Activated gamma-delta T cell treated with Interleukin-2 at 50 U/mL for 16 hours (primary cell): ENCODE results near the gene ADAMTS14.

ENCODE experiments used
- DNase-seq: peaks from one replicate; pipeline ENCODE4 v3.0.0-alpha.2; 2020

ADAMTS14 gene

DNA sequence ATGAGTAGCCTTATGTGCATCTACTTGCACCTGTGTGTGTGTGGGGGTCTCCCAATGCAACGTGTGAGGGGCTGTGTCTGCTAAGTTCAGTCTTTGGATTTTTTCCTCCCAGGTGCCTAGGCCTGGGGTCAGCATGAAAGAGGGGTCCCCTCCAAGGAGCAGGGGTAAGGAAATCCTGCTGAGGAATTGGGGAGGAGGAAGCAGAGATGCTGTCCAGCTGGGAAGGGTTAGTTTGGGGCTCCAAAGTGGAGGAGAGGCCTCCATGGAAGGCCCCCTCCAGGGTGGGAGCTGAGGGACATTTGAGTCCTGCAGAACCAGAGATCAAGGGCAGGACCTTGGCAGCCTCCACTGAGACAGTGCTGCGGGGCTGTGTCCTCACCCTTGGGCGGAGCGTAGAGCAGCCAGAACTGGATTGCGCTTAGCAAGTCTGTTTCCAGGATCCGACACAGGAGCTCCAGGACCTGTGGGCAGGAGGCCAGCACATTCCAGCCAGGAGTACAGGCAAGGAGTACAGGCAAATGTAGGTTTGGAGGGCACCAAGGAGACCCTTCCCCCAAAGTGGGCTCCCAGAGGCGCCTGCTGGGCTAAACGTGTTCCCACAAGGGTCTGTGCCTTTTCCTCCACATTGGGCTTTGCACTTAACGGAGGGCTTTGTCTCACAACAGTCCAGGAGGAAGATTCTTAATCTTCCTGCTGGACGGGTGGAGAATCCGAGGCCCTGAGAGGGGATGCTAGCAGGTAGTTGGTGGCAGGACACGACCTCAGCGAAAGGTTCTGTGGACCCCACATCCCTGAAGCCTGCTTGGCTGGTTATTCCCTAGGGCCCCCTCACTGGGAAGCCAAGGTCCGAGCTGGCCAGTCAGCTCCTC is 102.7 kb downstream of the ADAMTS14 start:
- no peak for DNase-seq

DNA sequence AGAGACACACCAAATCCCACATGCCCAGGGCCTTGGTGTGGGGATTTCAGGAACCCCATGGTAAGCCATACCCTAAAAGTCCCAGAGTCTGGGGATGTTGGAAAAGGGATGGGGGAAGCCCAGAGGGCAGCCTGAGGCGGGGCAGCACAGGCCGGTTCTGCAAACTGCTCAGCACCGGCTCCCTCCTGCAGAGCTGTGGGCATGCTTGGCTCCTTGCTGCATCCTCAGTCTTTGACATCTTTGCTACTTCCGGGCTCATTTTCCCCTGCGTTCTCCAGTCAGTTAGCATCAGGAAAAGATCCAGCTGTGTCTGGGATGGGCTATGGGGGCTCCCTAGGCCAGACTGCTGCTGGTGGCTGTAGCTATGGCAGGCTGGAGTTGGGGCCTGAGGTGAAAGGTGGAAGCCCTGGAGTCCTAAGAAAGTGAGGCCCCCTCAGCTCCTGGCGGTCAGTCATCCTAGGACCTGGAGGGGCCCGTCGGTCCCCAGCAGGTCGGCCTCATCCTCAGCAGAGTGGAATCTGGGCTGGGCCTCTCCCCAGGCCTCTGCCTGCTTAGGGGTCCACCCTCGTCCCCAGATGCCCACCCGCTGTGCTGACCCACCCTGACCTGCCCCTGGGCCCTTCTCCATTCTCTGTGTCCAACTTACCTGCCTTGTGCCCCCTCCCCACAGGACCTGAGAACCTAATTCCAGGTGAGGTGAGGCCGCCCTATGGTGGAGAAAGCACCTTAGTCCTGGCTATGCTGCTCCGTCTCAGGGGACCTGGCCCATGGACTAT is 103.6 kb downstream of the ADAMTS14 start:
- no peak for DNase-seq

DNA sequence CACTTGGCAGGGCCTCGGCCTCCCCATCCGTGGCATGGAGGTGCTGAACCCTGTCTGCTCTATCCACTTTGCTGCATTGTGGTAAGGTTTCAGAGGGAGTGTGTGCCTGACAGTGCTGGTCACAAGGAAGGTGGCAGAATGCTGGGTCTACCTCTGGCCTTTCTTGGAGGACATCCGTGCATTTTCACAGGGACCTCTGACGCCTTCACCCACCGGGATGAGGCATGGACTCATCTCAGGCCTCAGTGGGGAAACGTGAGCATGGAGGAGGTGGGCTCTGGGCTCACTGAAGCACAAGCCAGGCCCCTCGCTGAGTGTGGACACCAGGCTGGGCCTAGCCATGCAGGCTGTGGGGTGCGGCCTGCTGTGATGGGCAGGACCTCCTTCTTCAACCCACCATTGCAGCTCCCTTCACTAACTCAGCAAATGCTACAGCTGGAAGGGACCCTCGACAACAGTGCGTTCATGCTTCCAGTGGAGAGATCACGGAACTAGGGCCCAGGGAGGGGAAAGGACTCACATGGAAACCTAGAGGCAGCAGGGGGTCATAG is 104.2 kb downstream of the ADAMTS14 start:
- no peak for DNase-seq

DNA sequence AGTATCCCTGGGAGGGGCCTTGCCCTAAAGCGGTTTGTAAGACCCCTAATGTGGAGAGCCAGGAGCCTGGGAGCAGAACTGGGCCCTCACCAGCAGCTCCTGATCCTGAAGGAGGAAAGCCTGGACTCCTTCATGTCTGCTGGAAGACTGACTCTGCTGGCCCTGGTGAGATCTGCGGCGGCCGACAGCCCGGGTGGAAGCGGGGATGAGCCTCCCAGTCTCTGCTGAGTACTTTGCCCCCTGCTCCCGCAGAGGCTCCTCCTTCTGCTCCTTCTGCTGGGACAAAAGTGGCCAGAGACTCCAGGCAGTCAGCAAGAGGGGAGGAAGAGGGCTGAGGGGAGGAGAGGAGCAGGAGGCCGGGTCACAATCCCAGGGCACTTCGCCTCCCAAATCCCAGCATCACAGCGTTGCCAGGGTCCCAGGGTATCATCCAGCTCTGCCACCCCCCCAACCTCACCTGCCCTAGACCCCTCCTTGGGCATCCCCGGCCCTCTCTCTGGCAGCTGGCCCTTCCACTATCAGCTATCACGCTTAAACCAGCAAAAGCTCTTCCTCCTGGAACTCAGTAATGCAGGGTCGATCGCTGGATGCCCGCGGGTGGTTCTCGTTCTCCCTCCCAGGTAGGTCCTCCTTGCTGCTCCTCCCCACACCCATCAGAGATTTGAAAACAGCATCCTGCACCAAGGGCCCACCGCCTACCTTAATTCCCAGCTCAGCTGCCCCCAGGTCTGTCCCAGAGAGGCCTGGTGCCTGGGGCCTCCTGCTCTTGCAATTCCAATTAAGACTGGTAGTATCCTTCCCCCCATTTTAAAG is 105.0 kb downstream of the ADAMTS14 start:
- DNase-seq = no peak

DNA sequence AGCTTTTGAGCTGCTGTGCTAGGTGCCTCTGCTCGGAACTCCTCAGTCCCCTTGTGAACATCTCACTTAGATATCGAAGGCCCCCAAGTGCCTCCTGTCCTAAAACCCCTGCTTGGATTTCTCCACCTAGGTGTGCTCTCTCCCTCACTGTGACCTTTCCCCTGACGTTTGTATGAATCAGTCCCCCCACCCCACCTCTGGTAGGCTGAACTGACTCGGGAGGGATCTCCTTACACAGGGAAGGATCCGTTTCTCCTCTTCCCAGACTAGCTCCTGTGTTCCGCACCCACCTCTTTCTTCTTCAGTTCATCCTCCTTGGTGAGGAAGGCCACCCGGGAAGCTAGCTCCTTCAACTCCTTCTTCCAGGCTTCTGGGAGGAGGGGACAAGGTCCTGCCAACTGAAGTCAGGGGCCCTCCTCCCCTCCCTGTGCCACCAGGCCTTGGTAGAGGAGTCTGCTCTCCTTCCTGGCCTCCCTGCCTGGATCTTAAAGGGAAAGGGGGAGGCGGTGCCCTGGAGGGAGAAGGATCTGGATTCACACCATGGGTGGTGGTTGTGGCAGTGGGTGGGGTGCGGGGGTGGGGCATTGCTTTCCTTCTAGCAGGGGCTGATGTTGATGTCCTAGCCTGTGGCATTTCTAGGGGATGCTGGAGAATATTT is 106.1 kb downstream of the ADAMTS14 start:
- DNase-seq = no peak

DNA sequence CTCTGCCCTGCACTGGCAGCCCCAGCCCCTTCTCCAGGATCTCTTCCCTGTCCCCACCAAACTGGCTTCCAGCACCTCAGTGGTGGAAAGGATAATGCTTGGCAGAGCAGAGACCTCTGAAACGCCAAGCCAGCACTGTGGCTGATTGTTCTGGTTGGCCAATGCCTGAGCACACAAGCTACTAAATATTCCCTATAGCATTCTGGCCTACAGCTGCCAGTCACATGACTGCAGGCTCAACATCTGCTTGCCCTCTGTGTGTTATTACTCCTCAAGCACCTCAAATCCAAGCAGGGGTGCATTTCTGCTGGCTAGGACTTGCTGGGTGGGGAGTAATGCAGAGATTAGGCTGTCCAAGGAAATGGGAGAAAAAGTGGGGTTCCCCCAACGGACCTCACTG is 106.8 kb downstream of the ADAMTS14 start:
- no peak for DNase-seq

DNA sequence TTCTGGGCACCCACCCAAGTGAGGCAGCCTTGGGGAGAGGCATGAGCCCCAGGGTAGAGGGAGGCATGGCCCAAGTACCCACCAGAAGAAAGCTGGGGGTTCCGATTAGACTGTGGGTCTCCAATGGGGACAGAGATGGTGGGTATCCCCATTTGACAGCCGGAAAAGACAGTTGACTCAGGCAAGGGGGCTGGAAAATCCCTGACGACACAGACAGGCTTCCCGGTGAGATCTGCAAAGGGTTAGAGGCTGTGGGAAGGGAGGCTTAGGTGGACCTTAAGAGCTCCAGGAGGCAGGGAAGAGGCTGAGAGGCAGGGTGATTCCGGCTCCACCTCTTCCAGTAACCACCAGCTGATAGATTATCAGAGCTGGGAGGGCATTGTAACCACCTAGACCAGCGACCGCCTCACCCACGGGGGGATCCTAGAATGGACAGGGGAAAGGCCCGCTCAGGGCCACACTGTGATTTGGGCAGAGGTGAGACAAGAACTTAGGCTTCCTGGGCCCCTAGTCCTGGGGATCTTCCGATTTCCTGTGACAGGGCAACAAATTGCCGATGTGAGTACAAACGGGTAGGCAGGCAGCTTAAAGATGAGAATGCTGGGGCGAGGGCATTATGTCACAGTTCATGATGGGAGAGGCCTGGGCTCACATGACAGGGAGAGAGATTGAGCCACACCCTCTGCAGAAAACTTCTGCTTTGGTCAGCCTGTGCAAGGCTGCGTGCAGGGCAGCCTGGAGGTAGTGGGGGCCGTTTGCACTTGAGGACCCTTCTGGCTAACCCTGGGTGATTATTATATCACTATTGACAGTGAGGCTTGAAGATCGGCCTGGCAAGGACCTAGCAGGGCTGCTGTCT is 107.4 kb downstream of the ADAMTS14 start:
- DNase-seq = no peak

DNA sequence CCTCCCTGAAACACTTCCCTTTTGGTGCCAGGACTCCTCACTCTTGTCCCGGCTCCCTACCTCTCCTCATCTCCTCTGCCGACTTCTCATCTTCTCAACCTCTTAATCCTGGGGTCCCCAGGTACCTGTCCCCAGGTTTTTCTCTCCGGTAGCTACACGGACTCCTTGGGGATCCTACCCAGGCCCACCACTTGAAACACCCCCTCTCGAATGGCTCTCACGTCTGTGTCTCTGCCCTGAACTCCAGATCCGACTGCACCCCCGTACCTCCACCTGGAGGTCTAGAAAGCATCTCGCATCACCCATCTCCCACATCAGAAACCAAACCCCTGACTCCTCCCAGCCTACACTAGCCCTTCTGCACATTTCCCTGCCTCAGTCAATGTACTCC is 108.1 kb downstream of the ADAMTS14 start:
- DNase-seq = no peak

DNA sequence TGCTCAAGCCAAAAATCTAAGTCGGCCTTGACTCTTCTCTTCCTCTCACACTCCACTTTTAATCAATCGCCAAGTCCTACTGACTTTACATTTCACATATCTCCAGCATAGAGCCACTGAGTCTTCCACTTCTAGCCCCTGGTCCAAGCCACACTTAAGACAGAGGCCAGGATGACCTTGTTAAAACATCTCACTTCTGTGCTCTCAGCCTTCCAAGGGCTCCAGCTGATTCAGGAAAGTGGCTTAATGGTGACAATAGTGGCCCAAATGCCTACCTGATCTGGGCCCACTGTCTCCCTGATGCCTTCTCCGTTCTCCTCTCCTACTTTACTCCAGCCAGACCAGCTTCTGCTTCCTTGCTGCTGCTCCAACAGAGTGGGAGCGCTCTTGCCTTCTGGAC is 108.5 kb downstream of the ADAMTS14 start:
- DNase-seq = no peak

DNA sequence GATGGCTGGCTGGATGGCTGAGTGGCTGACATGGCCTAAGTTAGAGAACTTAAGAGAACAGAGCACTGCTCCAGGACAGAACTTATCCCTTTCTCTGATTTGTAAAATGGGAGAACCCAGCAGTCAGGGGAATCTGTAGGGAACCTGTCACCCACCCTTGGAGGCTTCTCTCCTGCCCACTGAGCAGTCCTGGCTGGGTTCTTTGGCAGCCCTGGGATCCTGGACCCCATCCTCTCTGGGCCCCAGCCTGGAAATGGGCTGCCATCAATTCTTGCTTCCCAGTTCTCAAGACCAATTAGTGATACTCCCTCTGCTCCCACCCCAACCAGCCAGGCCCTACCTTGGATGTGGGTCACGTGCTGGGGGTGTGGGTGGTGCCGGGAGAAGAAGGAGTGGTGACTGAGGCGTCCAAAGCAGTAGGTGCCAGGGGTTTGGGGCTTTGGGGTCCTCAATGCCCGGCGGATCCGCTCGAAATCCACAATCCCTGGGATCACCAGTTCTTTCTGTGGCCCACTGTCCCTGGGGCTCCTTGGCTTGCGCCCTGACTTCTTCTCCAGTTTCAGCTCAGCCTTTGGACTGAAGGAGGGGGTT is 109.2 kb downstream of the ADAMTS14 start:
- DNase-seq = no peak

DNA sequence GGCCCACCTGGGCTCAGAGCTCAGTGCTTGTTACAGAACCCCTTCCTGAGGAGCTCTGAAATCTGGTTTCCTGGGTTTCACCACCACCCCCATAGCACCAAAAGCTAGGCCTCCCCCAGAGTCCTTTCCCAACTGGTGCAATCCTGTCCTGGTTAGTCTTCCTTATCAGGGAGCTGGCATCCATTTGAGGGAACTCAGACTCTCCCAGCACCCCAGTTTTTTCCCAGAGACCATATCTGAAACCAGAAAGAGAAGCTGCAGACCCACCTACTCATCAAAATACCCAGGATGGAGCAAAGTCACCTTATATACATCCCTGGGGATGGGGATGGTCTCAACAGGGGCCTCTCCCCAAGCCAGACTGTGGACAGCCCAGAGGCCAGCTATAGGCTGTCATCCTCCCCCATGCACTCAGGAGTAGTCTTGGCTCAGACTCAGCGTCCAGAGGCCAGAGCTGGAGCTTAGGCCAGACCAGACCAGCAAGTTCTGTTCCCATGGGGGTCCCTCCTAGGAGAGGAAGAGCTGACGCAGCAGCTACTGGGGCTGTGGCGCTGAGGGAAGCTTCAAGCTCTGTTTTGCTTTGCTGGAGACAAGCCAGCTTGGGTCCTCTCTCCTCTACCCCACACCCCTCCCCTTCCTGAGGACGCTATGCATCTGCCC is 109.9 kb downstream of the ADAMTS14 start:
- DNase-seq = no peak

DNA sequence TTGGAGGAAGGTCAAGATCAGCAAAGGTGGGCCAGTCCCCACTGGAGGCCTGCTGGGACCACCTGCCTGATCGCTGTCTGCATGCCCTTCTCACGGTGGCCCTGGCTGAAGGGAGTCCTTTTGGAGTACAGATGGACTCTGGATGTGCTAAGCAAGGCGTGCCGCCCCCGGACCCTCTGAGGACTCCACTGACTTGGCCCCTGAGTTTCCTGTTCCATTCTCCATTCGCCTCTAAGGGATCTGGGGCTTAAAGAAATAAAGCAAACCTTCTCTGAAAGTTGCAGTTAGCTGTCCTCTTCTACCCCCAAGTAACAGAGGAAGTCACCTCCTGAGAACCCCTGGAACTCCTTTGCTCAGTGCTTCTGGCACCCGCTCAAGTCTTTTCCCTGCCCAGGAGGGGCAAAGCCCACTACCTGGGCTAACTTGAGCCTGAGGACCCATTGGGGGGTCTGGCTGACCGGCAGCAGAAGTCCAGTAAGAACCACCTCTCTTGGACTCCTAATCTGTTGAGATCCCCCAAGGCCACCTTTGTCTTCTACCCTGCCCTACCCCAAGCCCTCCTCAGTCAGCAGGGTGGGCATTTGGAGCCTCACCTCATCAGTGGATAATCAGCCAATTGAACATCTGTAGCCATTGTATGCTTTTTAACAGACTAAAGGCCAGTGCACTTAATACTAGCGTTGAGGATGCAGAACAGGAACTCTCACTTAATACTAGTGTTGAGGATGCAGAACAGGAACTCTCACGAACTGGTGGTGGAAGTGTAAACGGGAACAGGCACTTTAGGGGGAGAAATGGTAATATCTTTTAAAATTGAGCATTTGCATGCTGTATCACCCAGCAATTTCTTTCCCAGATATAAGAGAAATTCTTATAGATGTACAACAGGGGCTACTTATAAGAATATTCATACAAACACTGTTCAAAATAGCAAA is 110.7 kb downstream of the ADAMTS14 start:
- DNase-seq = no peak

DNA sequence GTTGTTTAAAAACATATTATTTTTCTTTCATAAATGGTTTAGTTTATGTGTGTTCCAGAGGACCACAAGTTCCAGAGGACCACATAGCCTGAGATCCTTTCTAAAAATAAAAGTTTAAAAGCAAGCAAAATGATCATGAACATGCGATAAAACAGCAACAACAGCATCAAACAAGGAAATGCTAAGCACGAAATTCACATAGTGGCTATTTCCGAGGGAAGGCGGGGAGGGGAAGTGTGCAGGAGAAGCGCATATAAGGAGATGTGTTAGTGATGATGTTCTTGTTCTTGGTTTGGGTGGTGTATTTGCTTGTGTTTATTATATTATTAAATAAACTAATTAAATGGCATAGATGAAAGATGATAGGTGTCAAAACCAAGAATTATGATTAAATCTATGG is 111.7 kb downstream of the ADAMTS14 start:
- DNase-seq = no peak

DNA sequence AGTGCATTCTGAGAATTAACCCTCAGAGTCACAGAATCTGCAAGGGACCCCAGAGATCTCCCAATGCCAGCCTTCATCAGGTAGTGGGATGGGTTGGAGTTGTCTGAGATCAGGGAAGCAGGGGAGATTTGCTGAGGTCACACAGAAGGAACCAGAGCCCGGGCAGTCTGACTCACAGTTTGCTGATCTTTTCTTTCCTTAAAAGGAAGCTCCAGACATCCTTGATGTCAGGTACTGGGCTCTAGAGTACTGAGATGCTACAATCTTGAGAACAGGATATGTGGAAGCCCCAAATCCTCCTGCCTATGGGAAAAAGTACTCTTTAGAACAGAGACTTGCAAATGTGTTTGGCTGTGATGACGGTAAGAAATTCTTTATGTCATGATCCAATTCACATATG is 112.2 kb downstream of the ADAMTS14 start:
- DNase-seq = no peak

DNA sequence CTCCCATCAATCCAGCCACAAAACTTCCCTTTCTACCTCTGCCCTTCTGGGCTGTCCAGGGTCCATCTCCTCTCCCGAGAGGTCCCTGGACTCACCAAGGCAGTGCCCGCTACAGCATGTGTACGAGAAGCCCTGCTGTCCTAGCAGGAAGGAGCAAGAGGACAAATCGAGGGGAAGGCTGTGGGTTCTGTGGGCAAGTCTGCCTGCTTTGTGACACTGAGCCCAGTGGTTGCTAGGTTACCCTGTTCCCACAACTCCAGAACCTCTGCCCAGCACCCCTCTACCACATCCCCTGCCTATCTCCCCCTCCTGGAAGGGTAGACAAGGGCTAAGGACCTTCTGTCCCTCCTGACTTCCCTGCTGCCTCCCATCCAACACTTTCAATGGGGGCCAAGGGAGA is 112.9 kb downstream of the ADAMTS14 start, which contains the start of gene TBATA:
Gene TBATA (minus strand): TSS at position 188 of the 400 bp plus-strand sequence. CDS start 1,998 bp downstream, outside the sequence.
- DNase-seq = no peak

DNA sequence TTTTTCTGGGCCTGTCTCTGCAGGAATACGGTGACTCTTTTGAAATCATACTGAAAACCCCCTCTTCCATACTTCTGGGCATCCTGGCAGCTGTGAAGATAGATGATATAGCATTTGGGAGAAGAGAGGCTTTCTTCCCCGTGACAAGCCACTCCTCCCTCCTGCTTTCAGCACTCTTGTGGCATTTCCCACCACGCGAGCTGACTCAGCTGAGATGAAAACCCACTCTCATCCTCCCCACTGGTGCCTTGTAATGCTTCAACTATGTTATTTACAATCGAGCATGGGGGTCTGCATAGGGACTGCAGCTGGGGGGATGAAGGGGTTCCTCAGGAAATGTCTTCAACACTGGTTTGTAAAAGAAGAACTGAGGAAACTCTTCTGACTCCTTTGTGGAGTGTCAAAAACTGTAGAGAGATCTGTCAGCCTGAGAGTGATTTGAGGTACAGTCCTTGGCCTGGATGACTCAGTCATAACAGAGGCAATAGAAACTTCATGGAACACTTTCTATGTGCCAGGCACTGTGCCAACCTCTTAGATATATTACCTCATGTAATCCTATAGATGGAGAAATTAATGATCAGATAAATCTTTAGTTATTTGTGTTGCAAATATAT is 114.6 kb downstream of the ADAMTS14 start:
- DNase-seq = no peak

DNA sequence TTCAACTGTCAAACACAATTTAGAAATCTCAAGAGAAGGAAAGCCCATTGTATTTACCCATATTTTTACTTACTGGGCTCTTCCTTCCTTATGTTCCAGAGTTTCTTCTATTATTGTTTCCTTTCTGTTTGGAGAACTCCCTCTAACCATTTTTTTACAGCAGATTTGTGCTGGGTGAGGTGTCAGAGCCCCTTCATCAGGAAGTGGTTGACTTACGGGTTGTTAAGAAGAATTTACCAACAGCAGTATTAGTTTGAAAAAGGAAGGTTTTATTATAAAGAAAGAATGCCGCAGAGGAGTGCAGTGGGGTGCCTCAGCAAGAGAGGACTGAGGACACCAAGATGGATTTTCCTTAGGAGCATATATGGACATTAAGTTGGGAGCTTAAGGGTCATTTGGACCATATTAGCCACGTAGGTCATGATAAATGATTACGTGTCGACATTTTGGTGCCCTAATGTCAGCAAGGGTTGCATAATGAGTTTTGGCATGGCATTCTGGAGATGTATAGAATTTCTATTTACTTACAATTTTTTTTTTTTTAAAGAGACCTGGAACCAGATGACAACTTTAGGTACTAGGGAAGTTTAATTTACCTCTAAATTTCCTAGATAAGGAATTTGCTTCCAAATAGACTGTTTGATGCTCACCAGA is 119.2 kb downstream of the ADAMTS14 start:
- no peak for DNase-seq

DNA sequence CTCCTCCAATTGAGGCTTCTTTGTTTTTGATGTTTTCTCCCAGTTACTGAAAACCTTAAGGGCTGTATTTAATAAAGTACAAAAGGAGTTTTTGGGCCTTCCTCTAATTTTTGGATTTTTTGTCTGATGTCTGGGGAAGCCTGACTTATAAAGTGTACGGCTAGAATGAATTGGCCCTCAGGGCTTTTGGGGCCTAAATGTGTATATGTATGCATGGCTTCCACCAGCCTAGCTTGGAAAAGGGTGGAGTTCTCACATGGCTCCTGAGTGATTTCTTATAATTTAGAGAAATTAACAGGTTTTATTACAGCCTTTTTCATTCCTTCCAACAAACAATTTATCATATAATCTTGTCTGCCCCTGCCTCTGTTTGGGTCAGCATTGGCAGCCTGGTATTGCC is 123.3 kb downstream of the ADAMTS14 start:
- no peak for DNase-seq
